WTC11 (cell line): ENCODE measurements around the gene DCUN1D3. TPM values are rescaled to one million over a fixed set of nuclear protein-coding genes. Genes with fewer than 3 reads are reported as not detected.
A peak's percentile ranks its signal among the peaks of the same experiment; 100 is the strongest.

Experiments
- ATAC-seq: fragments of 200-7000 bp; cut with Tn5 transposase; 2 replicates; pipeline ENCODE4 v1.10.0; 2021; ENCODE audit warnings: mild to moderate bottlenecking, moderate library complexity
- CTCF ChIA-PET: fragments of 300-600 bp; sonication (Branson Sonifier 250); formaldehyde crosslinking; loops from one replicate; lab custom pipeline; 2021; ENCODE audit warnings: antibody characterized with exemption; lab: Charles Lee
- POLR2A ChIA-PET: fragments of 350-600 bp; sonication (Branson Sonifier 250); formaldehyde crosslinking; loops from one replicate; lab custom pipeline; 2021; ENCODE audit warnings: antibody characterized with exemption; lab: Charles Lee
- DNase-seq: peaks from one replicate; pipeline ENCODE4 v3.0.0; 2021; ENCODE audit warnings: low spot score
- H3K27ac Mint-ChIP-seq: 2 replicates; pipeline ENCODE4 v1.8.0; 2021; ENCODE audit warnings: mixed read lengths
- H3K27me3 Mint-ChIP-seq: 2 replicates; pipeline ENCODE4 v1.8.0; 2021; ENCODE audit warnings: low read depth, mild to moderate bottlenecking, moderate library complexity, mixed read lengths
- H3K36me3 Mint-ChIP-seq: 2 replicates; pipeline ENCODE4 v1.8.0; 2021; ENCODE audit warnings: mixed read lengths
- H3K4me1 Mint-ChIP-seq: 2 replicates; pipeline ENCODE4 v1.8.0; 2022; ENCODE audit warnings: mixed read lengths
- H3K4me3 Mint-ChIP-seq: 2 replicates; pipeline ENCODE4 v1.8.0; 2021; ENCODE audit warnings: mild to moderate bottlenecking, moderate library complexity, mixed read lengths
- H3K9me3 Mint-ChIP-seq: 2 replicates; pipeline ENCODE4 v1.8.0; 2021; ENCODE audit warnings: mixed read lengths
- CBFB ChIP-seq: sonication (generic); formaldehyde crosslinking; IDR thresholded peaks from 2 replicates; pipeline ENCODE4 v1.8.1; 2022; ENCODE audit warnings: mild to moderate bottlenecking, low read depth, missing genetic modification reagents
- FOXP1 ChIP-seq: sonication (generic); formaldehyde crosslinking; IDR thresholded peaks from 2 replicates; pipeline ENCODE4 v1.8.0; 2022; ENCODE audit warnings: missing genetic modification reagents, mild to moderate bottlenecking, moderate library complexity, borderline replicate concordance
- JUN ChIP-seq: sonication (generic); formaldehyde crosslinking; IDR thresholded peaks from 2 replicates; pipeline ENCODE4 v1.8.0; 2023; ENCODE audit warnings: mild to moderate bottlenecking, missing genetic modification reagents
- KAT7 ChIP-seq: sonication (generic); formaldehyde crosslinking; IDR thresholded peaks from 2 replicates; pipeline ENCODE4 v1.8.1; 2023; ENCODE audit warnings: missing genetic modification reagents, mild to moderate bottlenecking, borderline replicate concordance
- MYBL2 ChIP-seq: sonication (generic); formaldehyde crosslinking; IDR thresholded peaks from 2 replicates; pipeline ENCODE4 v1.8.1; 2023; ENCODE audit warnings: mild to moderate bottlenecking, moderate library complexity, missing genetic modification reagents
- NFATC4 ChIP-seq: fragments of 250-450 bp; sonication (Bioruptor Pico); IDR thresholded peaks from 2 replicates; pipeline ENCODE4 v1.9.0; 2021; ENCODE audit warnings: mild to moderate bottlenecking
- NFE2L1 ChIP-seq: sonication (generic); formaldehyde crosslinking; IDR thresholded peaks from 2 replicates; pipeline ENCODE4 v1.8.1; 2023; ENCODE audit warnings: missing genetic modification reagents
- NR1H2 ChIP-seq: sonication (generic); formaldehyde crosslinking; IDR thresholded peaks from 2 replicates; pipeline ENCODE4 v1.9.0; 2021; ENCODE audit warnings: mild to moderate bottlenecking, moderate library complexity, missing genetic modification reagents
- OVOL2 ChIP-seq: fragments of 250-450 bp; sonication (Bioruptor Pico); IDR thresholded peaks from 2 replicates; pipeline ENCODE4 v1.9.0; 2021; ENCODE audit warnings: mild to moderate bottlenecking, borderline replicate concordance
- SMAD4 ChIP-seq: sonication (generic); formaldehyde crosslinking; IDR thresholded peaks from 2 replicates; pipeline ENCODE4 v1.8.0; 2022; ENCODE audit warnings: mild to moderate bottlenecking, missing genetic modification reagents
- STAT6 ChIP-seq: sonication (generic); formaldehyde crosslinking; conservative IDR thresholded peaks from 2 replicates; pipeline ENCODE4 v1.8.1; 2023; ENCODE audit warnings: mild to moderate bottlenecking, low read depth, missing genetic modification reagents, moderate library complexity
- ZNF263 ChIP-seq: sonication (generic); formaldehyde crosslinking; IDR thresholded peaks from 2 replicates; pipeline ENCODE4 v1.8.1; 2022; ENCODE audit warnings: low read depth, mild to moderate bottlenecking, moderate library complexity, missing genetic modification reagents
- ZNF423 ChIP-seq: fragments of 250-450 bp; sonication (Bioruptor Pico); IDR thresholded peaks from 2 replicates; pipeline ENCODE4 v2.1.2; 2022; ENCODE audit warnings: mild to moderate bottlenecking, moderate library complexity
- total RNA-seq: library from RNA; stranded (reverse); gene quantifications from 3 replicates; pipeline ENCODE4 v1.2.3, GENCODE V29; 2021
- TF ChIP-seq, protein P1 (sequence below): sonication (generic); formaldehyde crosslinking; IDR thresholded peaks from 2 replicates; pipeline ENCODE4 v1.8.1; 2022; ENCODE audit warnings: mild to moderate bottlenecking, moderate library complexity, missing genetic modification reagents
- TF ChIP-seq, protein P2 (sequence below): fragments of 200-600 bp; IDR thresholded peaks from 2 replicates; pipeline ENCODE4 v1.8.0; 2022; ENCODE audit warnings: antibody characterized with exemption
- TF ChIP-seq, protein P3 (sequence below): sonication (generic); formaldehyde crosslinking; IDR thresholded peaks from 2 replicates; pipeline ENCODE4 v1.8.0; 2022; ENCODE audit warnings: mild to moderate bottlenecking, missing genetic modification reagents
- TF ChIP-seq, protein P4 (sequence below): sonication (generic); formaldehyde crosslinking; IDR thresholded peaks from 2 replicates; pipeline ENCODE4 v1.8.0; 2023; ENCODE audit warnings: mild to moderate bottlenecking, missing genetic modification reagents

Gene DCUN1D3
- total RNA-seq, 1 experiment from 2014 or later: 14.7 TPM

GRCh38 chr16:20879175-20880040 is 20.8 kb downstream of the DCUN1D3 start:
- H3K9me3 Mint-ChIP-seq: 0 out of 2 replicates have a peak, but pooled peaks cover 3% of the 10 kb centered on the region
- TF ChIP-seq, protein P1, sequence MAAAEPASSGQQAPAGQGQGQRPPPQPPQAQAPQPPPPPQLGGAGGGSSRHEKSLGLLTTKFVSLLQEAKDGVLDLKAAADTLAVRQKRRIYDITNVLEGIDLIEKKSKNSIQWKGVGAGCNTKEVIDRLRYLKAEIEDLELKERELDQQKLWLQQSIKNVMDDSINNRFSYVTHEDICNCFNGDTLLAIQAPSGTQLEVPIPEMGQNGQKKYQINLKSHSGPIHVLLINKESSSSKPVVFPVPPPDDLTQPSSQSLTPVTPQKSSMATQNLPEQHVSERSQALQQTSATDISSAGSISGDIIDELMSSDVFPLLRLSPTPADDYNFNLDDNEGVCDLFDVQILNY (CRISPR knock-in tag): no peak
- DNase-seq (no peak), ATAC-seq (no peak)
- ChIA-PET CTCF (interaction anchor here (1.2 kb wide), 1 partner anchor 104 kb away, joined by 3 read pairs; no protein-coding TSS in a partner anchor), POLR2A (no interaction called here)
- no peaks in the 10 kb centered on the region for H3K27me3 Mint-ChIP-seq
- peak overlapping the region; percentile 63; the same call in 1 of the 2 replicates for H3K27ac Mint-ChIP-seq
- H3K4me1 Mint-ChIP-seq: peaks cover 40% of the 10 kb centered on the region
- H3K4me3 Mint-ChIP-seq: no peak overlapping the region
- H3K36me3 Mint-ChIP-seq: peaks cover 8% of the 10 kb centered on the region; the same call in 1 of the 2 replicates

- H3K9me3 Mint-ChIP-seq: 0 out of 2 replicates have a peak, but pooled peaks cover 3% of the 10 kb centered on the region
- TF ChIP-seq, protein P1 (CRISPR knock-in tag): no peak
- TF ChIP-seq JUN (CRISPR knock-in tag) (no peak), SMAD4 (CRISPR knock-in tag) (no peak), KAT7 (CRISPR knock-in tag) (no peak), ZNF423 (CRISPR knock-in tag) (no peak), STAT6 (CRISPR knock-in tag) (no peak)
- TF ChIP-seq, protein P2, sequence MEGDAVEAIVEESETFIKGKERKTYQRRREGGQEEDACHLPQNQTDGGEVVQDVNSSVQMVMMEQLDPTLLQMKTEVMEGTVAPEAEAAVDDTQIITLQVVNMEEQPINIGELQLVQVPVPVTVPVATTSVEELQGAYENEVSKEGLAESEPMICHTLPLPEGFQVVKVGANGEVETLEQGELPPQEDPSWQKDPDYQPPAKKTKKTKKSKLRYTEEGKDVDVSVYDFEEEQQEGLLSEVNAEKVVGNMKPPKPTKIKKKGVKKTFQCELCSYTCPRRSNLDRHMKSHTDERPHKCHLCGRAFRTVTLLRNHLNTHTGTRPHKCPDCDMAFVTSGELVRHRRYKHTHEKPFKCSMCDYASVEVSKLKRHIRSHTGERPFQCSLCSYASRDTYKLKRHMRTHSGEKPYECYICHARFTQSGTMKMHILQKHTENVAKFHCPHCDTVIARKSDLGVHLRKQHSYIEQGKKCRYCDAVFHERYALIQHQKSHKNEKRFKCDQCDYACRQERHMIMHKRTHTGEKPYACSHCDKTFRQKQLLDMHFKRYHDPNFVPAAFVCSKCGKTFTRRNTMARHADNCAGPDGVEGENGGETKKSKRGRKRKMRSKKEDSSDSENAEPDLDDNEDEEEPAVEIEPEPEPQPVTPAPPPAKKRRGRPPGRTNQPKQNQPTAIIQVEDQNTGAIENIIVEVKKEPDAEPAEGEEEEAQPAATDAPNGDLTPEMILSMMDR: no peak
- POLR2A ChIA-PET: no interaction called here
- no peak for ATAC-seq
- H3K4me3 Mint-ChIP-seq: no peak overlapping the region
- H3K4me1 Mint-ChIP-seq: peaks cover 40% of the 10 kb centered on the region
- DNase-seq: no peak
- H3K27ac Mint-ChIP-seq: peak overlapping the region; percentile 42
- peaks cover 4% of the 10 kb centered on the region; the same call in 1 of the 2 replicates for H3K36me3 Mint-ChIP-seq
- no peaks in the 10 kb centered on the region for H3K27me3 Mint-ChIP-seq
- CTCF ChIA-PET: interaction anchor here (1.2 kb wide), 1 partner anchor 104 kb away, joined by 3 read pairs; no protein-coding TSS in a partner anchor
These were observed 21.4 kb downstream of the DCUN1D3 start for GRCh38 chr16:20878682-20879147.

GRCh38 chr16:20875355-20875650 is 24.9 kb downstream of the DCUN1D3 start:
- H3K27ac Mint-ChIP-seq: peak overlapping the region; percentile 46
- no peaks in the 10 kb centered on the region for H3K36me3 Mint-ChIP-seq
- H3K9me3 Mint-ChIP-seq: 0 out of 2 replicates have a peak, but pooled peaks cover 3% of the 10 kb centered on the region
- DNase-seq: no peak
- CTCF ChIA-PET: interaction anchor here (0.7 to 1.6 kb wide), 11 partner anchors 9 to 213 kb away, joined by 3 to 9 read pairs (median 3); no protein-coding TSS in a partner anchor
- no peaks in the 10 kb centered on the region for H3K27me3 Mint-ChIP-seq
- H3K4me3 Mint-ChIP-seq: no peak overlapping the region
- H3K4me1 Mint-ChIP-seq: peaks cover 48% of the 10 kb centered on the region
- POLR2A ChIA-PET: interaction anchor here (0.6 kb wide), 1 partner anchor 1002 kb away, joined by 3 read pairs; no protein-coding TSS in a partner anchor
- no peak for ATAC-seq
- TF ChIP-seq NR1H2 (CRISPR knock-in tag) (no peak), OVOL2 (CRISPR knock-in tag) (no peak), FOXP1 (CRISPR knock-in tag) (no peak), NFE2L1 (no peak), MYBL2 (CRISPR knock-in tag) (no peak), CBFB (CRISPR knock-in tag) (no peak), NFATC4 (no peak), ZNF263 (no peak)
- TF ChIP-seq, protein P2: no peak
- TF ChIP-seq, protein P3, sequence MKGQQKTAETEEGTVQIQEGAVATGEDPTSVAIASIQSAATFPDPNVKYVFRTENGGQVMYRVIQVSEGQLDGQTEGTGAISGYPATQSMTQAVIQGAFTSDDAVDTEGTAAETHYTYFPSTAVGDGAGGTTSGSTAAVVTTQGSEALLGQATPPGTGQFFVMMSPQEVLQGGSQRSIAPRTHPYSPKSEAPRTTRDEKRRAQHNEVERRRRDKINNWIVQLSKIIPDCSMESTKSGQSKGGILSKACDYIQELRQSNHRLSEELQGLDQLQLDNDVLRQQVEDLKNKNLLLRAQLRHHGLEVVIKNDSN (CRISPR knock-in tag): no peak
- TF ChIP-seq, protein P4, sequence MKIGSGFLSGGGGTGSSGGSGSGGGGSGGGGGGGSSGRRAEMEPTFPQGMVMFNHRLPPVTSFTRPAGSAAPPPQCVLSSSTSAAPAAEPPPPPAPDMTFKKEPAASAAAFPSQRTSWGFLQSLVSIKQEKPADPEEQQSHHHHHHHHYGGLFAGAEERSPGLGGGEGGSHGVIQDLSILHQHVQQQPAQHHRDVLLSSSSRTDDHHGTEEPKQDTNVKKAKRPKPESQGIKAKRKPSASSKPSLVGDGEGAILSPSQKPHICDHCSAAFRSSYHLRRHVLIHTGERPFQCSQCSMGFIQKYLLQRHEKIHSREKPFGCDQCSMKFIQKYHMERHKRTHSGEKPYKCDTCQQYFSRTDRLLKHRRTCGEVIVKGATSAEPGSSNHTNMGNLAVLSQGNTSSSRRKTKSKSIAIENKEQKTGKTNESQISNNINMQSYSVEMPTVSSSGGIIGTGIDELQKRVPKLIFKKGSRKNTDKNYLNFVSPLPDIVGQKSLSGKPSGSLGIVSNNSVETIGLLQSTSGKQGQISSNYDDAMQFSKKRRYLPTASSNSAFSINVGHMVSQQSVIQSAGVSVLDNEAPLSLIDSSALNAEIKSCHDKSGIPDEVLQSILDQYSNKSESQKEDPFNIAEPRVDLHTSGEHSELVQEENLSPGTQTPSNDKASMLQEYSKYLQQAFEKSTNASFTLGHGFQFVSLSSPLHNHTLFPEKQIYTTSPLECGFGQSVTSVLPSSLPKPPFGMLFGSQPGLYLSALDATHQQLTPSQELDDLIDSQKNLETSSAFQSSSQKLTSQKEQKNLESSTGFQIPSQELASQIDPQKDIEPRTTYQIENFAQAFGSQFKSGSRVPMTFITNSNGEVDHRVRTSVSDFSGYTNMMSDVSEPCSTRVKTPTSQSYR (CRISPR knock-in tag): no peak
